Glutamatergic neuron (in vitro differentiated cells): ENCODE results near the gene FAIM2. TPM values are rescaled to one million over a fixed set of nuclear protein-coding genes. Genes with fewer than 3 reads are reported as not detected.

Experiments used
- DNase-seq: peaks from one replicate; pipeline ENCODE4 v3.0.0; 2022
- H3K27ac Mint-ChIP-seq: one replicate; pipeline ENCODE4 v1.8.0; 2020; ENCODE audit warnings: mild to moderate bottlenecking, mixed read lengths, inconsistent platforms; ENCODE audit not compliant: unreplicated experiment
- H3K27me3 Mint-ChIP-seq: one replicate; pipeline ENCODE4 v1.8.0; 2020; ENCODE audit warnings: mild to moderate bottlenecking, moderate library complexity, mixed read lengths, inconsistent platforms; ENCODE audit not compliant: unreplicated experiment
- H3K36me3 Mint-ChIP-seq: one replicate; pipeline ENCODE4 v1.8.0; 2020; ENCODE audit warnings: mild to moderate bottlenecking, mixed read lengths, inconsistent platforms; ENCODE audit not compliant: unreplicated experiment
- H3K4me1 Mint-ChIP-seq: one replicate; pipeline ENCODE4 v1.8.0; 2020; ENCODE audit warnings: mild to moderate bottlenecking, low read depth, mixed read lengths, inconsistent platforms; ENCODE audit not compliant: unreplicated experiment
- H3K4me3 Mint-ChIP-seq: one replicate; pipeline ENCODE4 v1.8.0; 2020; ENCODE audit warnings: mild to moderate bottlenecking, mixed read lengths, inconsistent platforms; ENCODE audit not compliant: unreplicated experiment
- H3K9me3 Mint-ChIP-seq: one replicate; pipeline ENCODE4 v1.8.0; 2020; ENCODE audit warnings: mild to moderate bottlenecking, moderate library complexity, mixed read lengths, inconsistent platforms; ENCODE audit not compliant: unreplicated experiment
- CTCF ChIP-seq: fragments of 200-600 bp; sonication (generic); IDR thresholded peaks from one replicate; pipeline ENCODE4 v1.5.0; 2021; ENCODE audit not compliant: partially characterized antibody, unreplicated experiment
- total RNA-seq: library from RNA; stranded (reverse); fragmentation: NEBNext Ultra II Directional; extraction: Animal tissue kit (Norgen Biotek cat#: 25700); gene quantifications from one replicate; pipeline ENCODE4 v1.2.1, GENCODE V29; 2021; ENCODE audit not compliant: unreplicated experiment

FAIM2 gene
- total RNA-seq, 1 donor from 2014 or later, result 3.5 TPM

- peaks cover 3% of the 10 kb centered on the region for H3K27me3 Mint-ChIP-seq
- no peak for DNase-seq
- H3K36me3 Mint-ChIP-seq, result no peaks in the 10 kb centered on the region
- H3K9me3 Mint-ChIP-seq, result peaks cover 1% of the 10 kb centered on the region
- peaks cover 8% of the 10 kb centered on the region for H3K4me1 Mint-ChIP-seq
- no peak for TF ChIP-seq CTCF
- H3K4me3 Mint-ChIP-seq, result no peak overlapping the region
- H3K27ac Mint-ChIP-seq, result no peak overlapping the region
Observed at GRCh38 chr12:49846032-49846431, 57.7 kb downstream of the FAIM2 start.

- no peak for DNase-seq
- H3K9me3 Mint-ChIP-seq, result peaks cover 3% of the 10 kb centered on the region
- no peak for TF ChIP-seq CTCF
- H3K36me3 Mint-ChIP-seq, result no peaks in the 10 kb centered on the region
- H3K4me1 Mint-ChIP-seq, result peaks cover 8% of the 10 kb centered on the region
- no peak overlapping the region for H3K4me3 Mint-ChIP-seq
- H3K27me3 Mint-ChIP-seq, result peaks cover 5% of the 10 kb centered on the region
- H3K27ac Mint-ChIP-seq, result no peak overlapping the region
Observed at GRCh38 chr12:49843876-49844437, 59.7 kb downstream of the FAIM2 start.

GRCh38 chr12:49843411-49843810 lies 60.3 kb downstream of the FAIM2 start:
- Mint-ChIP-seq H3K4me1 (peaks cover 8% of the 10 kb centered on the region), H3K27ac (peak overlapping the region; percentile 98), H3K4me3 (peak overlapping the region; percentile 99), H3K9me3 (peaks cover 3% of the 10 kb centered on the region), H3K27me3 (peaks cover 5% of the 10 kb centered on the region), H3K36me3 (no peaks in the 10 kb centered on the region)
- DNase-seq, result no peak
- no peak for TF ChIP-seq CTCF

- H3K27me3 Mint-ChIP-seq, result peaks cover 5% of the 10 kb centered on the region
- TF ChIP-seq CTCF, result no peak
- H3K9me3 Mint-ChIP-seq, result peaks cover 3% of the 10 kb centered on the region
- peaks cover 8% of the 10 kb centered on the region for H3K4me1 Mint-ChIP-seq
- H3K36me3 Mint-ChIP-seq, result no peaks in the 10 kb centered on the region
- H3K4me3 Mint-ChIP-seq, result peak within 1 kb of the TSS; percentile 99
- peak; percentile 91 for DNase-seq
- H3K27ac Mint-ChIP-seq, result peak within 1 kb of the TSS; percentile 98
Observed at GRCh38 chr12:49842519-49843352, 61.0 kb downstream of the FAIM2 start, which contains the start of gene BCDIN3D. Gene BCDIN3D, minus strand, starts transcription at chr12:49843106. Its CDS starts 19 bp downstream, at chr12:49843087.

GRCh38 chr12:49838973-49839633 lies 64.6 kb downstream of the FAIM2 start:
- H3K27me3 Mint-ChIP-seq, result peaks cover 2% of the 10 kb centered on the region
- H3K4me3 Mint-ChIP-seq, result no peak overlapping the region
- DNase-seq, result peak; percentile 50
- peaks cover 3% of the 10 kb centered on the region for H3K9me3 Mint-ChIP-seq
- peak; percentile 68 for TF ChIP-seq CTCF
- H3K4me1 Mint-ChIP-seq, result peaks cover 8% of the 10 kb centered on the region
- H3K36me3 Mint-ChIP-seq, result no peaks in the 10 kb centered on the region
- no peak overlapping the region for H3K27ac Mint-ChIP-seq
